Activated naive CD8-positive, alpha-beta T cell treated with anti-CD3 and anti-CD28 coated beads, Interleukin-2, amount 50 U/mL, for 24 hours (primary cell): ENCODE data around the gene TMCO4.
A peak's percentile ranks its signal among the peaks of the same experiment; 100 is the strongest.
"Not testable (repeated sequence)": the region's sequence is repeated elsewhere in the genome, so short reads cannot be mapped to it uniquely, and the experiment has no call there.

Experiments used
- ATAC-seq: fragments of 150-1000 bp; cut with Tn5 transposase; one replicate; pipeline ENCODE4 v1.10.0; 2021
- DNase-seq: peaks from one replicate; pipeline ENCODE4 v3.0.0; 2021
- H3K27ac Mint-ChIP-seq: one replicate; pipeline ENCODE4 v1.8.0; 2021; ENCODE audit warnings: mild to moderate bottlenecking, mixed read lengths
- H3K27me3 Mint-ChIP-seq: one replicate; pipeline ENCODE4 v1.8.0; 2021; ENCODE audit warnings: mixed read lengths
- H3K36me3 Mint-ChIP-seq: one replicate; pipeline ENCODE4 v1.8.0; 2021; ENCODE audit warnings: low read depth, mixed read lengths
- H3K4me1 Mint-ChIP-seq: one replicate; pipeline ENCODE4 v1.8.0; 2021; ENCODE audit warnings: mixed read lengths
- H3K4me3 Mint-ChIP-seq: one replicate; pipeline ENCODE4 v1.8.0; 2021; ENCODE audit warnings: mild to moderate bottlenecking, moderate library complexity, mixed read lengths
- H3K9me3 Mint-ChIP-seq: one replicate; pipeline ENCODE4 v1.8.0; 2021; ENCODE audit warnings: mixed read lengths

TMCO4 gene

GRCh38 chr1:19818324-19818723 is 18.6 kb upstream of the TMCO4 start:
- peaks cover 2% of the 10 kb centered on the region for H3K27me3 Mint-ChIP-seq
- H3K27ac Mint-ChIP-seq, result no peak overlapping the region
- H3K4me3 Mint-ChIP-seq, result no peak overlapping the region
- H3K36me3 Mint-ChIP-seq, result no peaks in the 10 kb centered on the region
- no peaks in the 10 kb centered on the region for H3K9me3 Mint-ChIP-seq
- DNase-seq, result no peak
- ATAC-seq, result no peak
- H3K4me1 Mint-ChIP-seq, result no peaks in the 10 kb centered on the region

DNA sequence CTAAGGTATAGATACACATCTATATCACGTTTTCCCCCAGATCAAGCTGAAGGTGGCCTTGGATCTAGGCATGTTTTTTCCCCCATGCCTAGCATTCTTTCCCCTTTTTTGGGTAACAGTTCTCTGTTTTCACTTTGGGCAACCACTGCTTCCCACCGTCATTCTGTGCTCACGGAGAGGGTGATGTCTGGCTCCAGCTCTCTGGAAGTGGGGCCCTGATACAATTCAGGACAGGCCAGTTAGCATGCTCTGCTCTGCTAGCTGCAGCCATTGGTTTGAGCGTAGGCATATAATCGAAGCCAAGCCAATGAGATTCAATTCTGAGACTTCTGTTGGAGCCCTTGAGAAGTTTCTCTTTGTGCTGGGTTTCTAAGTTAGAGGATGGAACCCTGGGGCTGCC is 17.4 kb upstream of the TMCO4 start:
- Mint-ChIP-seq H3K9me3 (no peaks in the 10 kb centered on the region), H3K27me3 (peaks cover 2% of the 10 kb centered on the region), H3K4me3 (no peak overlapping the region), H3K36me3 (no peaks in the 10 kb centered on the region), H3K4me1 (no peaks in the 10 kb centered on the region), H3K27ac (no peak overlapping the region)
- DNase-seq, result no peak
- no peak for ATAC-seq

- not testable (repeated sequence) for H3K4me3 Mint-ChIP-seq, H3K27me3 Mint-ChIP-seq, H3K9me3 Mint-ChIP-seq, H3K27ac Mint-ChIP-seq, H3K4me1 Mint-ChIP-seq, H3K36me3 Mint-ChIP-seq, ATAC-seq, DNase-seq
Measured at GRCh38 chr1:19816737-19817086, 17.0 kb upstream of the TMCO4 start.

DNA sequence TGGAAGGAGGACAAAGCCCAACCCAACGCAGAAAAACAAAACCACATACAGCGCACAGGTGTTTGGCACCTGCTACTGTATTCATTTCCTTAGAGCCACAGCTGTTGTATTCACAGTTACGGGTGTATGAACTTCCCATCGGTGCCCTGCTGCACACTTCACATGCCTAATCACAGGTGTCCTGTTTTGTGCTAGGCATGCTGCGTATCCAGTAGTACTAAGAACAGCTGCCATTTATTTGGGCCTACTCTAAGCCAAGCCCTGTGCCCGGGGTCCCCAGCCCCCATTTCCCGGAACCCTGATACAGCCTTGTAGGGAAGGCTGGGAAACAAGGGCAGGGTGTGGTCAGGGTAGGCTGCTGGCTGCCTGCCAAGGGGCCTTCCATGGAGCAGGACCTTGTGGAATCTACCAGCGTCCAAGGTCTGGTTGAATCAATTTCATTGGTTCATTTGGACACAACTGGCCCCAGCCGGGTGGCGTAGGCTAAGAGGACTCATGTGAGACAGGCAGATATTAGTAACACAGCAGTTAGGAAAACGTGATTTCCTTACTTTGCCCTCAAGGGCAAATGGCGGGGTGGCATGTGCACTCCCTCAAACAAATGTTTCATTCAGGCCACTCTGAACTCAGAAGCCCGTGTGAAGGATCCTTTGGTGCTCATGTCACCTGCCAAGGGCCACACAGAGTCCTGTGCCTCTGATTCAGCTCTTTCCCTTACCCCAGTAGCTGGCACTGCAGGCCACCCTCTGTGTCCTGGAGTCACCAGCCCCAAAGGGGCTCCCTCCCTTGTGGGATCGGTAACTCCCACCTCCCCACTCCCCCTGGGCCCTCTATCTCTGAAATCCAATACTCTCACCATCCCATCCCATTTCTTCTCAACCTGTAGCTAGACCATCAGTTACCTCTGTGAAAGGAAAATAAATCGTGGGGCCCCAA is 16.4 kb upstream of the TMCO4 start:
- H3K9me3 Mint-ChIP-seq, result no peaks in the 10 kb centered on the region
- H3K27ac Mint-ChIP-seq, result no peak overlapping the region
- H3K27me3 Mint-ChIP-seq, result peaks cover 2% of the 10 kb centered on the region
- DNase-seq (no peak), ATAC-seq (no peak)
- no peak overlapping the region for H3K4me3 Mint-ChIP-seq
- no peaks in the 10 kb centered on the region for H3K36me3 Mint-ChIP-seq
- H3K4me1 Mint-ChIP-seq, result no peaks in the 10 kb centered on the region

DNA sequence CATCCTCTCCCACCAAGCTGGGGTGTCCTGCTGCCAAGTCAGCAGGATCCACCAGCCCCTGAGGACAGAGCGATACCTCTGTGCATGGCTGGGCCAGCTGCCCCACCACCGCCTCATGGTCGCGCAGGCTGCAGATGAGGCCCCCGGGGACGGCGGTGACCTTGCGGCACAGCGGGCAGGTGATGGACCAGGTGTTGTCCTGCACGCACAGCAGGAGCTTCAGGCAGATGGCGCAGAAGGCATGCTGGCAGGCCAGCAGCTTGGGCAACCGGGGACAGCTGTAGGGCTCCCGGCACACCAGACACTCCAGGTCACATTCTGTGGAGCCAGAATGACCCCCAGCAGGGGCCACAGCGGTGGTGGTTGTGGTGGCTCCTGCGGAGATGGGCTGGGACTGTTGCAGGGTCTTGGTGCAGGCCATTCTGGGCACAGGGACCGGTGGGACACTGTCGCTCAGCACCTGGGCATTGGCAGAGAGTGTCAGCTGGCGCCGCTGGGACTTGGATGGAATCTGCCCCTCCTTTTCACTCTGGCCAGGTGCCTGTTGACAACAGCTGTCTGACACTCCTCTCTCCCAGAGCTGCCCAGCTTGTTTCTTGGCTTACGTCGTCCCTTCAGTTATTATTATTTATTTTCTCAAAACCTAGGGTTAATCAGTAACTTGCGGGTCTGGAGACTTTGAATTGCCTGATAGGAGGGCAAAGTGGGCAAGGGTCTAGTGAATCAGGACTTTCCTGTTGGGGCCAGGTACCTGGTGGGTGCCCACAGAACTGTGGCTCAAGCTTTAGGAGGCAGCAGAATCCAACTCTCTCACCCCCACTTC is 15.2 kb upstream of the TMCO4 start, which contains the start of gene RNF186:
TSS of gene RNF186 (minus strand) at position 603 of the 823 bp plus-strand sequence. CDS start at position 421, 182 bp downstream.
- Mint-ChIP-seq H3K4me1 (no peaks in the 10 kb centered on the region), H3K4me3 (no peak within 1 kb of the TSS), H3K36me3 (no peaks in the 10 kb centered on the region), H3K9me3 (no peaks in the 10 kb centered on the region), H3K27ac (no peak within 1 kb of the TSS), H3K27me3 (peaks cover 2% of the 10 kb centered on the region)
- no peak for ATAC-seq
- DNase-seq, result no peak

DNA sequence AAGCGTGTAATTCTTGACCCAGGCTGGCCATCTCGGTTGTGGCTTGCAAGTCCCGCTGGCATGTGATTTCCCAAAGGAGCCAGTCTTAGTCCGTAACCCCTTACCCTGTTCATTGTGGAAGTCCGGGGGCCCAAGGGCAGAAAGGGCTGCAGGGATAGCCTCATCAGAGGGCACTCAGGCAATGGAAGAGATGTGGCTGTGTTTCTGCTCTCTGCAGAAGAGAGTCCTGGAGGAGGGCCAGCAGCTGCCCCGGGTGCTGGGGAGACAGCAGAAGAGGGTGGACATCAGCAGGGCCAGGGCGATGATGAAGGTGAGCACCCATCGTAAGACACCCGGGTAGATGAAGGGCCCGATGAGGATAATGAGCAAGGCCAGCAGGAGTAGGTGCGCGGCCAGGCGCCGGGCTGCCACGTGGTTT is 14.5 kb upstream of the TMCO4 start:
- H3K4me1 Mint-ChIP-seq, result no peaks in the 10 kb centered on the region

DNA sequence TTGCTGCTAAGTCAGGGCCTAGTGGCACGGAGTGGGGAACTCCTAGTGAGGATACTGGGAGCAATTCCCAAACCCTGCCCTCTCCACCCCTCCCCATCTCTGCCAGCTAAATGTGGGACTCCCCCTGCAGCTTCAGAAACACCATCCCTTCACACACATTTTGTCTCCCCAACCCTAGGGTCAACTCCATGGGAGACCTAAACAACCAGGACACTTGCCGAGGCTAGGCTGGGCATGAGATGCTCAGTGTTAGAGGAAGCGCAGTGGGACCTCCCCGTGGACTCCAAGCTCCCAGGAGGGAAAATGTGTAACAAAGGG is 13.9 kb upstream of the TMCO4 start:
- no peak for DNase-seq
- H3K4me3 Mint-ChIP-seq, result no peak overlapping the region
- ATAC-seq, result no peak

More for the DNA sequence above, 14.5 kb upstream of the TMCO4 start:
- Mint-ChIP-seq H3K4me3 (no peak overlapping the region), H3K27me3 (peaks cover 2% of the 10 kb centered on the region), H3K36me3 (no peaks in the 10 kb centered on the region), H3K27ac (no peak overlapping the region), H3K9me3 (no peaks in the 10 kb centered on the region)
- ATAC-seq, result no peak
- DNase-seq, result no peak

GRCh38 chr1:19812875-19813642 is 13.3 kb upstream of the TMCO4 start:
- Mint-ChIP-seq H3K27me3 (peaks cover 2% of the 10 kb centered on the region), H3K4me3 (no peak overlapping the region), H3K4me1 (no peaks in the 10 kb centered on the region), H3K27ac (no peak overlapping the region), H3K36me3 (no peaks in the 10 kb centered on the region), H3K9me3 (no peaks in the 10 kb centered on the region)
- DNase-seq, result no peak
- no peak for ATAC-seq

More for the DNA sequence above, 13.9 kb upstream of the TMCO4 start:
- Mint-ChIP-seq H3K4me1 (no peaks in the 10 kb centered on the region), H3K36me3 (no peaks in the 10 kb centered on the region), H3K9me3 (no peaks in the 10 kb centered on the region), H3K27ac (no peak overlapping the region), H3K27me3 (peaks cover 2% of the 10 kb centered on the region)

DNA sequence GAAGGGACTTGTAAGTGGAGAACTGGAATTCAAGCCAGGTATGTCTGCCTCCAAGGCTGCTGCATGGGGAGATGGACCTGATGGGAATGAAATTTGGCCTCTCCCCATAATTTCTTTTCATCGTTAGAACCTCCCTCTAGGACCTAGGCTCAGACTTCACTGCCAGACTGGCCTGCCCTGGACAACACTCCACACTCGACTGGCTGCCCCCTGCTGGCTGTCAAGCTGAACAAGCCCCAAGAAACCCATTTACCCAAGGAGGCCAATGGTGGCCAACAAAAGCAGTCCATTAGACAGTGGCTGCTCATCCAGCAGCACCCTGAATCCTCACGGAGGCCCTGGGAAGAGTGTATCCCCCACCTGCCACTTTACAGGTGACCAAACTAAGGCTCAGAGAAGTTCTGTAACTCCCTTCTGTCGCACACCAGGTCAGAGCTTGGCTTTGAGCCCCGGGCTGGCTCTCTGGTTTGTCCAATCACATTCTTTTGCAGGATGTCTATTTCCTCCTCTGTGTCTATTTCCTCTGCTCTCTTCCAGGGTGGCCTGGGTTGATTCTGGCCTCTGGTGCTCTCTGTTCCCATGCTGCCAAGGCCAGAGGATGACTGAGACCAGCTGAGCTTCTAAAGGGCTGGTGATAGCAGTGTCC is 11.6 kb upstream of the TMCO4 start:
- peak; percentile 63 for ATAC-seq
- no peaks in the 10 kb centered on the region for H3K36me3 Mint-ChIP-seq
- no peak overlapping the region for H3K4me3 Mint-ChIP-seq
- H3K4me1 Mint-ChIP-seq, result no peaks in the 10 kb centered on the region
- no peak overlapping the region for H3K27ac Mint-ChIP-seq
- DNase-seq, result peak; percentile 63
- no peaks in the 10 kb centered on the region for H3K9me3 Mint-ChIP-seq
- peaks cover 2% of the 10 kb centered on the region for H3K27me3 Mint-ChIP-seq

DNA sequence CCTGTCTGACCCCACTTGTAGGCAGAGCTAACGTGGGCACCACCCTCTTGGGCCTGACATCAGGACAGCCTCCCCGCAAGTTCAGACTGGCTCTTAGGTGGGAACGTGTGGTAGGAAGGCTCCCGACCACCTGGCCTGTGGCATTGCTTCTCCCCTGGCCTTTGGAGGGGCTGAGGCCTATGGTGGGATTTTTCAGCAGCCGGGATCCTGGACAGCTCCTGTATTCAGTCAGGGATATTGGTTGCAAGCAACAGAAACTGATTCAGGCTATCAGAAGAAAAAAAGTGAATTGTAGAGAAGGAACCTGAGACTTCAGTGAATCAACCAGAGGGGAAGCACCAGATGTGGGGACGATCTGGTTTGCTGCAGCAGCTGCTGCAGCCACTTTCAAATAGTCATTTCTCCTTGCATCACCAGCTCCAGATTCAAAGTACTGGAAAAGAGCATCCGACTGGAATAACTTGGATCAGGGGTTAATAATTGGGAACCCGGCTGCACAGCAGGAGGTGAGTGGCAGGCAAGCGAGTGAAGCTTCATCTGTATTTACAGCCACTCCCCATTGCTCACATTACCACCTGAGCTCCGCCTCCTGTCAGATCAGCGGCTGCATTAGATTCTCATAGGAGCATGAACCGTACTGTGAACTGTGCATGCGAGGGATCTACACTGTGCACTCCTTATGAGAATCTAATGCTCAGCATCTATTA is 9.5 kb upstream of the TMCO4 start:
- DNase-seq (no peak), ATAC-seq (no peak)
- H3K36me3 Mint-ChIP-seq, result no peaks in the 10 kb centered on the region
- no peak overlapping the region for H3K27ac Mint-ChIP-seq
- H3K9me3 Mint-ChIP-seq, result no peaks in the 10 kb centered on the region
- H3K4me1 Mint-ChIP-seq, result no peaks in the 10 kb centered on the region
- peaks cover under 1% of the 10 kb centered on the region for H3K27me3 Mint-ChIP-seq
- no peak overlapping the region for H3K4me3 Mint-ChIP-seq

GRCh38 chr1:19808351-19808750 is 8.6 kb upstream of the TMCO4 start:
- DNase-seq (no peak), ATAC-seq (no peak)
- Mint-ChIP-seq H3K4me1 (no peaks in the 10 kb centered on the region), H3K27me3 (no peaks in the 10 kb centered on the region), H3K27ac (no peak overlapping the region), H3K36me3 (no peaks in the 10 kb centered on the region), H3K4me3 (no peak overlapping the region), H3K9me3 (no peaks in the 10 kb centered on the region)

DNA sequence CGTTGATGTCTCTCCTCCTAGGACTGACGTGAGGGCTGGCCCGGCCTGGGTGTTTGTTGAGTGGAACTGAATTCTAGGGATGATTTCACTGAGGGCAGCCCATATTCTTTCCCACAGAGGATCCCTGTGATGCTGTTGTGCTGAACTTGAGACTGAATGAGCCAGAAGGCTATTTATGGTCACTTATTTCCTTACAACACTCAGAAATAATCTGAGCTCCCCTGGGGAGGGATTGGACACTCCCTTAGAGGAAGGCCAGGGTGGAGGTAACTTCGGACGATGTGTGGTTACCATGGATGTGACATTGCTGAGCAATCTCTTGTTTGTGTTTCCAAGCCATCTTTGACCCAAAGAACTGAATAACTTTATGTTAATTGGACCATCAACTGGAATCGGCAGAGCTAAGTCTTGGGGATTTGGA is 5.1 kb upstream of the TMCO4 start:
- Mint-ChIP-seq H3K27ac (no peak overlapping the region), H3K4me3 (no peak overlapping the region), H3K36me3 (no peaks in the 10 kb centered on the region), H3K4me1 (peaks cover 12% of the 10 kb centered on the region), H3K27me3 (no peaks in the 10 kb centered on the region), H3K9me3 (no peaks in the 10 kb centered on the region)
- DNase-seq (no peak), ATAC-seq (no peak)

- ATAC-seq (no peak), DNase-seq (no peak)
- no peak overlapping the region for H3K4me3 Mint-ChIP-seq
- H3K36me3 Mint-ChIP-seq, result no peaks in the 10 kb centered on the region
- H3K4me1 Mint-ChIP-seq, result peaks cover 28% of the 10 kb centered on the region
- H3K9me3 Mint-ChIP-seq, result no peaks in the 10 kb centered on the region
- no peaks in the 10 kb centered on the region for H3K27me3 Mint-ChIP-seq
- no peak overlapping the region for H3K27ac Mint-ChIP-seq
Measured at GRCh38 chr1:19802269-19802668, 2.6 kb upstream of the TMCO4 start.
